RWPE1 (cell line): ENCODE data around the gene ELAVL1.

ENCODE experiments used
- CTCF ChIA-PET: fragments of 350-600 bp; sonication (Branson Sonifier 250); formaldehyde crosslinking; extraction: SDS; loops from one replicate; lab custom pipeline; 2021; lab: Yijun Ruan, JAX
- POLR2A ChIA-PET: fragments of 400-600 bp; formaldehyde crosslinking; extraction: SDS; loops from one replicate; lab custom pipeline; 2020; ENCODE audit warnings: antibody characterized with exemption; ENCODE audit not compliant: low non-redundant PET; lab: Yijun Ruan, JAX
- DNase-seq: peaks from one replicate; pipeline ENCODE4 v3.0.0; 2012; ENCODE audit warnings: low spot score
- H3K27ac ChIP-seq: fragments of 450-650 bp; 2 replicates; pipeline ENCODE4 v1.5.1; 2017
- CTCF ChIP-seq: fragments of 450-650 bp; conservative IDR thresholded peaks from 2 replicates; pipeline ENCODE4 v1.5.1; 2017; ENCODE audit warnings: low read depth, mild to moderate bottlenecking

Gene ELAVL1

GRCh38 chr19:7910321-7911161, 94.9 kb downstream of the ELAVL1 start:
- 0 out of 2 replicates have a peak overlapping the region, but pooled peaks have one; percentile 32 for H3K27ac ChIP-seq
- TF ChIP-seq CTCF, result no peak
- DNase-seq, result no peak
- ChIA-PET CTCF (interaction anchor here (0.6 to 0.7 kb wide), 2 partner anchors 57 to 469 kb away, joined by 3 to 4 read pairs; no protein-coding TSS in a partner anchor), POLR2A (interaction anchor here (0.8 kb wide), 1 partner anchor 42 kb away, joined by 3 read pairs; no protein-coding TSS in a partner anchor)

GRCh38 chr19:7909471-7910067, 95.9 kb downstream of the ELAVL1 start:
- CTCF ChIA-PET, result interaction anchor here (0.5 kb wide), 1 partner anchor 193 kb away, joined by 3 read pairs; no protein-coding TSS in a partner anchor
- POLR2A ChIA-PET, result no interaction called here
- no peak for DNase-seq
- H3K27ac ChIP-seq, result peak overlapping the region; percentile 50
- TF ChIP-seq CTCF, result no peak

DNA sequence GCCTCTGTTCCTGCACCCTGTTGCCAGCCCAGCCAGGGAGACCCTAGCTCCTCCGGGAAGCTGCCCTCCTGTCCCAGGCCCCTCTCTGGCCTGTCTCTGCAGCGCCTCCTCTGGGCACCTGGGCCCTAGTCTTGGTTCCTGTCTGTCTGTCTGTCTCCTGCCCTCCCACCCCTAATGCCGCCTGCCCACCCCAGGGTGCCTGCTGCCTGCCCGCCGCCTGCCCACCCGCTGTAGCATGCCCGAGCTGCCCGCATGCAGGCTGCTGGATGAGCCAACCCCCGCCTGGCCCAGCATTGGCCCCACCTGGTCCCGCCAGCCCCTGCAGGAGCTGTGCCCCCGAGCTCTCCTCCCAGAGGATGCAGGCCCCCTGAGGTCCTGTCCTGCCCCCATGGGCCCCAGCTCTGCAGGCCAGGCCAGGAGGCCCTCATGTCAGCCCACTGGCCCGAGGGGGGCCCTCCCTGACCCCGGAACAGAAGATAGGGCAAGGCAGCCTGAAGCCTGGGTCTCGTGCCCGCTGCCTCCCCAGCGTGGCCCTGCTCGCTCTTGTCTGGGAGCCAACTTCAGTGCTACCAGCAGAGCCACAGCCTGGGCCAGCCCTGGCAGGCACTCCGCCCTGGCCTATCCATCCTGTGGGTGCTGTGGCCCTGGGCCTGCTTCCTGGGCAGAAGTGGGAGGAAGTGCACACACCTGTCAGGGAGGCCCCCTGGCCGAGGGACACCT, 96.5 kb downstream of the ELAVL1 start:
- H3K27ac ChIP-seq, result peak overlapping the region; percentile 50
- TF ChIP-seq CTCF, result no peak
- POLR2A ChIA-PET, result no interaction called here
- CTCF ChIA-PET, result interaction anchor here (0.5 to 0.6 kb wide), 3 partner anchors 193 to 424 kb away, joined by 3 read pairs; no protein-coding TSS in a partner anchor
- no peak for DNase-seq
